ENCODE measurements around the gene PDXP.

PDXP gene

GRCh38 chr22:37696657-37697537, 38.4 kb downstream of the PDXP start, which contains the start of gene TRIOBP:
Gene TRIOBP (plus strand): TSS chr22:37697048. CDS start chr22:37701366, 4,318 bp downstream.
- Histone ChIP-seq H3F3A (ENCODE audit: insufficient read depth, low read length) (0 out of 2 replicates have a peak, but pooled peaks cover 6% of the 10 kb centered on the region), H3K79me2 (ENCODE audit: low read length) (no peaks in the 10 kb centered on the region), H3K4me3 (ENCODE audit: low read length) (peak within 1 kb of the TSS; percentile 9; the same call in 1 of the 2 replicates), H3K4me1 (ENCODE audit: low read length) (no peaks in the 10 kb centered on the region), H3K36me3 (replicated peaks; ENCODE audit: insufficient read depth, low read length) (no peaks in the 10 kb centered on the region), H3K9ac (ENCODE audit: low read length) (no peak within 1 kb of the TSS), H4K20me1 (ENCODE audit: insufficient read depth, low read length) (no peaks in the 10 kb centered on the region), H3K9me2 (replicated peaks; ENCODE audit: insufficient read depth, low read length) (no peaks in the 10 kb centered on the region), H2AFZ (ENCODE audit: low read length) (no peak within 1 kb of the TSS), H3K27me3 (replicated peaks; ENCODE audit: insufficient read depth, low read length) (no peaks in the 10 kb centered on the region), H3K4me2 (ENCODE audit: low read depth, low read length) (peak within 1 kb of the TSS; percentile 73), H3K9me3 (replicated peaks; ENCODE audit: insufficient read depth, low read length) (no peaks in the 10 kb centered on the region), H3K27ac (ENCODE audit: low read length) (no peak within 1 kb of the TSS)
- no peak for TF ChIP-seq EZH2 (optimal IDR thresholded peaks at IDR 0.05; ENCODE audit: low read depth, low read length)
- TF ChIP-seq CTCF (IDR thresholded peaks at IDR 0.05; ENCODE audit: low read length), result peak; percentile 43
- peak; percentile 95 for DNase-seq

GRCh38 chr22:37697538-37697835, 39.0 kb downstream of the PDXP start:
- TF ChIP-seq EZH2phosphoT487 (IDR thresholded peaks at IDR 0.05; ENCODE audit: low read length) (no peak), CTCF (IDR thresholded peaks at IDR 0.05; ENCODE audit: low read length) (no peak), EZH2 (optimal IDR thresholded peaks at IDR 0.05; ENCODE audit: low read depth, low read length) (no peak)
- Histone ChIP-seq H3K9me2 (replicated peaks; ENCODE audit: insufficient read depth, low read length) (no peaks in the 10 kb centered on the region), H3K4me2 (ENCODE audit: low read depth, low read length) (0 out of 2 replicates have a peak overlapping the region, but pooled peaks have one; percentile 70), H4K20me1 (ENCODE audit: insufficient read depth, low read length) (no peaks in the 10 kb centered on the region), H3K79me2 (ENCODE audit: low read length) (no peaks in the 10 kb centered on the region), H2AFZ (ENCODE audit: low read length) (no peak overlapping the region), H3K9me3 (replicated peaks; ENCODE audit: insufficient read depth, low read length) (no peaks in the 10 kb centered on the region), H3F3A (ENCODE audit: insufficient read depth, low read length) (0 out of 2 replicates have a peak, but pooled peaks cover 6% of the 10 kb centered on the region), H3K27me3 (replicated peaks; ENCODE audit: insufficient read depth, low read length) (no peaks in the 10 kb centered on the region), H3K4me3 (ENCODE audit: low read length) (no peak overlapping the region), H3K4me1 (ENCODE audit: low read length) (no peaks in the 10 kb centered on the region), H3K9ac (ENCODE audit: low read length) (no peak overlapping the region), H3K27ac (ENCODE audit: low read length) (no peak overlapping the region), H3K36me3 (replicated peaks; ENCODE audit: insufficient read depth, low read length) (no peaks in the 10 kb centered on the region)
- no peak for DNase-seq

DNA sequence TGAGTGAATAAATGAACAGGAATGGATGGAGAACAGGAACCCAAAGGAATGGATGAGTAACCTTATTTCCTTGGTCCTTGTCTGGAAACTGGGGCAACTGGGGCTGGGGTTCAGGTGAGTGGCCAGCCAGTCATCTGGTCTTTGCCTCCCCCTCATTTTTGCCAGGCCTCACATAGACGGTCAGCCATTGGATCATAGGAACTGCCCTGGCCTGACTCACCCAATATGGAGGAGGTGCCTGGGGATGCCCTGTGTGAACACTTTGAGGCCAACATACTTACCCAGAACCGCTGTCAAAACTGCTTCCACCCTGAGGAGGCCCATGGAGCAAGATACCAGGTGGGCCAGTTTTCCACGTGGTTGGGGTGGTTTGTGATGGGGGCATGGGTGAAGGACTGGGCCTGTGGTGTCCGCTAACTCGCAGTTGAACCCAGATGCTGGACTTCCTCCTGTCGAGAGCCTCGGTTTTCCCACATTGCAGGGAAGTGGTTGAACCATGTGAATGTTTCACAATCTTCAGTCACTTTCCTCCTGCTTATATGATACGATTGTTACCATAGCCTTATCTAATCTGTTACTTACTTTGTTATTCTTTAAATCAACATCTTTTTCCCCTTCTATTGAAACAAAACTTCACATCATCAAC, 42.7 kb downstream of the PDXP start:
- H3K9ac ChIP-seq (ENCODE audit: low read length), result no peak overlapping the region
- H3K9me2 ChIP-seq (replicated peaks; ENCODE audit: insufficient read depth, low read length), result no peaks in the 10 kb centered on the region
- no peak overlapping the region for H3K4me3 ChIP-seq (ENCODE audit: low read length)
- H3F3A ChIP-seq (ENCODE audit: insufficient read depth, low read length), result no peaks in the 10 kb centered on the region
- H4K20me1 ChIP-seq (ENCODE audit: insufficient read depth, low read length), result no peaks in the 10 kb centered on the region
- no peaks in the 10 kb centered on the region for H3K36me3 ChIP-seq (replicated peaks; ENCODE audit: insufficient read depth, low read length)
- no peaks in the 10 kb centered on the region for H3K79me2 ChIP-seq (ENCODE audit: low read length)
- H3K9me3 ChIP-seq (replicated peaks; ENCODE audit: insufficient read depth, low read length), result no peaks in the 10 kb centered on the region
- H3K4me1 ChIP-seq (ENCODE audit: low read length), result no peaks in the 10 kb centered on the region
- no peak for DNase-seq
- H2AFZ ChIP-seq (ENCODE audit: low read length), result no peak overlapping the region
- no peak for TF ChIP-seq EZH2 (optimal IDR thresholded peaks at IDR 0.05; ENCODE audit: low read depth, low read length)
- TF ChIP-seq CTCF (IDR thresholded peaks at IDR 0.05; ENCODE audit: low read length), result no peak
- no peak for TF ChIP-seq EZH2phosphoT487 (IDR thresholded peaks at IDR 0.05; ENCODE audit: low read length)
- H3K27ac ChIP-seq (ENCODE audit: low read length), result no peak overlapping the region
- no peaks in the 10 kb centered on the region for H3K27me3 ChIP-seq (replicated peaks; ENCODE audit: insufficient read depth, low read length)
- no peak overlapping the region for H3K4me2 ChIP-seq (ENCODE audit: low read depth, low read length)
